Naive thymus-derived CD8-positive, alpha-beta T cell (primary cell): ENCODE data around the gene C6orf47. TPM values are rescaled to one million over a fixed set of nuclear protein-coding genes. Genes with fewer than 3 reads are reported as not detected.

Source experiments
- ATAC-seq, 2 donors: fragments of 150-1000 bp; cut with Tn5 transposase in 1 of 2; sonication (Bioruptor Pico), chemical (Tn5 transposase) in 1 of 2; 1 replicate in 1 of 2; 2 replicates in 1 of 2; pipeline ENCODE4 v1.10.0; 2021; ENCODE audit warnings: mild to moderate bottlenecking in 2 of 2, moderate library complexity in 2 of 2
- POLR2A ChIA-PET: fragments of 350-600 bp; sonication (Branson Sonifier 250); formaldehyde crosslinking; loops from one replicate; lab custom pipeline; 2021; ENCODE audit warnings: antibody characterized with exemption; lab: Charles Lee
- DNase-seq, 10 donors: peaks; one replicate each; pipeline versions ENCODE4 v3.0.0 to v3.0.0-alpha.2; 2020 to 2022
- H3K27ac Mint-ChIP-seq, 10 donors: one replicate each; pipeline ENCODE4 v1.8.0; 2020 to 2022; ENCODE audit warnings: mild to moderate bottlenecking in 10 of 10, mixed read lengths in 10 of 10, moderate library complexity in 4 of 10, inconsistent platforms in 1 of 10
- H3K27me3 Mint-ChIP-seq, 5 donors: one replicate each; pipeline ENCODE4 v1.8.0; 2021 to 2022; ENCODE audit warnings: mixed read lengths in 5 of 5
- H3K36me3 Mint-ChIP-seq, 3 donors: one replicate each; pipeline ENCODE4 v1.8.0; 2020 to 2022; ENCODE audit warnings: mixed read lengths in 3 of 3, mild to moderate bottlenecking in 2 of 3, inconsistent platforms in 1 of 3
- H3K4me1 Mint-ChIP-seq, 4 donors: one replicate each; pipeline ENCODE4 v1.8.0; 2021 to 2022; ENCODE audit warnings: mixed read lengths in 4 of 4
- H3K4me3 Mint-ChIP-seq, 10 donors: one replicate each; pipeline ENCODE4 v1.8.0; 2020 to 2022; ENCODE audit warnings: mild to moderate bottlenecking in 10 of 10, mixed read lengths in 10 of 10, moderate library complexity in 6 of 10, inconsistent platforms in 1 of 10
- H3K9me3 Mint-ChIP-seq, 9 donors: one replicate each; pipeline ENCODE4 v1.8.0; 2020 to 2022; ENCODE audit warnings: mixed read lengths in 9 of 9, mild to moderate bottlenecking in 3 of 9, inconsistent platforms in 1 of 9, moderate library complexity in 1 of 9
- microRNA-seq: library from miRNA; unstranded; fragments of <30 nt; microRNA quantifications from one replicate; pipeline ENCODE4 v1.2.0, GENCODE V29; 2022; ENCODE audit warnings: borderline microRNAs expressed
- polyA plus RNA-seq, 3 donors: library from polyadenylated mRNA; unstranded; fragments of 300-500 nt; fragmentation: Illumina TruSeq; gene quantifications; one replicate each; pipeline ENCODE4 v1.2.3, GENCODE V29; 2021
- total RNA-seq, 8 experiments: library from RNA in 2 of 8; stranded (reverse) in 2 of 8; gene quantifications; one replicate each; pipeline ENCODE4 v1.2.3 and lab custom pipeline; 2021 to 2026

Gene C6orf47
- total and polyA plus RNA-seq, 5 experiments from 2014 or later, result 17.0 to 36.7 (median 24.9) TPM

- Mint-ChIP-seq H3K4me3 (peak overlapping the region; percentile 70 to 90 (median 84)), H3K4me1 (peaks cover 22 to 49% (median 38%) of the 10 kb centered on the region in 4 donors), H3K36me3 (no peaks in the 10 kb centered on the region), H3K27me3 (no peaks in the 10 kb centered on the region), H3K27ac (peak overlapping the region; percentile 86 to 97 (median 92)), H3K9me3 (no peaks in the 10 kb centered on the region)
- POLR2A ChIA-PET, result interaction anchor here (0.9 to 1.5 kb wide), 6 partner anchors 18 to 57 kb away, joined by 3 to 5 read pairs (median 4); partner anchors contain the start of genes BAG6, C6orf47 and LTB
- no peak for ATAC-seq
- peak in 8 of 10 donors; percentile 34 to 56 (median 43) for DNase-seq
Measured at GRCh38 chr6:31615748-31616147, 44.8 kb downstream of the C6orf47 start.

GRCh38 chr6:31614684-31615578 lies 45.6 kb downstream of the C6orf47 start, which contains the start of gene AIF1:
Gene AIF1, plus strand, starts transcription at chr6:31615234. Its CDS starts 96 bp downstream, at chr6:31615330.
- POLR2A ChIA-PET, result interaction anchor here (0.6 to 1.4 kb wide), 8 partner anchors 17 to 315 kb away, joined by 3 to 5 read pairs (median 4); partner anchors contain the start of genes BAG6 and NCR3

GRCh38 chr6:31614075-31614619 lies 46.4 kb downstream of the C6orf47 start:
- no peaks in the 10 kb centered on the region for H3K9me3 Mint-ChIP-seq
- no peaks in the 10 kb centered on the region for H3K36me3 Mint-ChIP-seq
- DNase-seq (no peak), ATAC-seq (no peak)
- POLR2A ChIA-PET, result interaction anchor here (0.6 to 1.0 kb wide), 3 partner anchors 21 to 315 kb away, joined by 3 to 5 read pairs (median 4); partner anchors contain the start of genes BAG6 and NCR3
- peaks cover 22 to 41% (median 33%) of the 10 kb centered on the region in 4 donors for H3K4me1 Mint-ChIP-seq
- H3K4me3 Mint-ChIP-seq, result peak overlapping the region in 3 of 10 donors; percentile 79 to 90 (median 82)
- no peaks in the 10 kb centered on the region for H3K27me3 Mint-ChIP-seq
- H3K27ac Mint-ChIP-seq, result peak overlapping the region in 9 of 10 donors; percentile 48 to 97 (median 91)

More at GRCh38 chr6:31614684-31615578, 45.6 kb downstream of the C6orf47 start, which contains the start of gene AIF1:
- DNase-seq (no peak), ATAC-seq (no peak)
- Mint-ChIP-seq H3K4me3 (peak within 1 kb of the TSS; percentile 70 to 90 (median 84)), H3K9me3 (no peaks in the 10 kb centered on the region), H3K27me3 (no peaks in the 10 kb centered on the region), H3K27ac (peak within 1 kb of the TSS; percentile 86 to 97 (median 92)), H3K4me1 (peaks cover 20 to 45% (median 36%) of the 10 kb centered on the region in 4 donors), H3K36me3 (no peaks in the 10 kb centered on the region)

GRCh38 chr6:31610968-31611367 lies 49.6 kb downstream of the C6orf47 start:
- Mint-ChIP-seq H3K4me3 (no peak overlapping the region), H3K9me3 (no peaks in the 10 kb centered on the region), H3K36me3 (no peaks in the 10 kb centered on the region), H3K4me1 (peaks cover 14 to 23% (median 20%) of the 10 kb centered on the region in 4 donors), H3K27me3 (no peaks in the 10 kb centered on the region), H3K27ac (peak overlapping the region in 2 of 10 donors; percentile 34 to 66)
- no peak for ATAC-seq
- POLR2A ChIA-PET, result no interaction called here
- DNase-seq, result no peak

GRCh38 chr6:31609519-31610406 lies 50.8 kb downstream of the C6orf47 start:
- peaks cover 4 to 11% (median 8%) of the 10 kb centered on the region in 4 donors for H3K4me1 Mint-ChIP-seq
- H3K9me3 Mint-ChIP-seq, result no peaks in the 10 kb centered on the region
- peak overlapping the region in 1 of 10 donors; percentile 42 for H3K27ac Mint-ChIP-seq
- POLR2A ChIA-PET, result interaction anchor here (0.6 to 0.9 kb wide), 3 partner anchors 60 to 144 kb away, joined by 3 to 4 read pairs (median 3); partner anchors contain the start of gene NFKBIL1
- ATAC-seq, result no peak
- H3K4me3 Mint-ChIP-seq, result no peak overlapping the region
- no peaks in the 10 kb centered on the region for H3K36me3 Mint-ChIP-seq
- H3K27me3 Mint-ChIP-seq, result no peaks in the 10 kb centered on the region
- no peak for DNase-seq

Small RNA genes within 50 kb of the gene (microRNA-seq; reads per million reads assigned to microRNA genes)
- not detected for gene MIR4646
- gene MIR6832, result not detected

Other genes with a start within 250 kb of the C6orf47 start
Only the 30 nearest of the 37 such genes appear.
- not detected for gene MCCD1, start 131.8 kb downstream of the C6orf47 start, total RNA-seq
- gene MCCD1, start 131.8 kb downstream of the C6orf47 start, polyA plus RNA-seq, result not detected
- 100 to 1,000 TPM; 679 to 768 TPM for gene DDX39B, start 118.8 kb downstream of the C6orf47 start, total RNA-seq
- gene DDX39B, start 118.8 kb downstream of the C6orf47 start, polyA plus RNA-seq, result 100 to 1,000 TPM in 1 of 3 donors, 10 to 100 TPM in 2; 53.6 to 104 (median 96.0) TPM
- gene ATP6V1G2, start 114.2 kb downstream of the C6orf47 start, total RNA-seq, result 1 to 10 TPM; 7.9 TPM
- gene ATP6V1G2, start 114.2 kb downstream of the C6orf47 start, polyA plus RNA-seq, result under 1 TPM in 2 of 3 donors, not detected in 1; 0.55 to 0.56 TPM
- 10 to 100 TPM; 14.1 to 15.2 TPM for gene NFKBIL1, start 113.2 kb downstream of the C6orf47 start, total RNA-seq
- gene NFKBIL1, start 113.2 kb downstream of the C6orf47 start, polyA plus RNA-seq, result 10 to 100 TPM in 1 of 3 donors, 1 to 10 TPM in 2; 8.4 to 10.0 (median 8.5) TPM
- 10 to 100 TPM; 14.3 to 16.2 TPM for gene LTA, start 88.5 kb downstream of the C6orf47 start, total RNA-seq
- gene LTA, start 88.5 kb downstream of the C6orf47 start, polyA plus RNA-seq, result 10 to 100 TPM; 11.0 to 40.1 (median 29.9) TPM
- gene TNF, start 85.2 kb downstream of the C6orf47 start, total RNA-seq, result 1 to 10 TPM; 2.1 to 2.3 TPM
- gene TNF, start 85.2 kb downstream of the C6orf47 start, polyA plus RNA-seq, result under 1 TPM; 0.11 to 0.53 (median 0.37) TPM
- 100 to 1,000 TPM; 450 to 469 TPM for gene LTB, start 78.4 kb downstream of the C6orf47 start, total RNA-seq
- 1,000 to 10,000 TPM in 2 of 3 donors, 100 to 1,000 TPM in 1; 707 to 1,760 (median 1,173) TPM for gene LTB, start 78.4 kb downstream of the C6orf47 start, polyA plus RNA-seq
- 10 to 100 TPM; 13.7 to 19.1 TPM for gene LST1, start 74.5 kb downstream of the C6orf47 start, total RNA-seq
- gene LST1, start 74.5 kb downstream of the C6orf47 start, polyA plus RNA-seq, result 10 to 100 TPM; 13.4 to 18.0 (median 15.0) TPM
- gene NCR3, start 67.8 kb downstream of the C6orf47 start, total RNA-seq, result 1 to 10 TPM; 8.5 to 8.8 TPM
- 10 to 100 TPM; 54.3 to 86.3 (median 76.0) TPM for gene NCR3, start 67.8 kb downstream of the C6orf47 start, polyA plus RNA-seq
- gene AIF1, start 45.5 kb downstream of the C6orf47 start, total RNA-seq, result 10 to 100 TPM; 23.0 to 27.3 TPM
- 100 to 1,000 TPM; 145 to 242 (median 239) TPM for gene AIF1, start 45.5 kb downstream of the C6orf47 start, polyA plus RNA-seq
- gene PRRC2A, start 40.1 kb downstream of the C6orf47 start, total RNA-seq, result 100 to 1,000 TPM; 227 to 230 TPM
- gene PRRC2A, start 40.1 kb downstream of the C6orf47 start, polyA plus RNA-seq, result 1 to 10 TPM; 4.5 to 7.1 (median 5.0) TPM
- gene BAG6, start 8.1 kb downstream of the C6orf47 start, total RNA-seq, result 100 to 1,000 TPM; 244 to 258 TPM
- gene BAG6, start 8.1 kb downstream of the C6orf47 start, polyA plus RNA-seq, result 10 to 100 TPM; 17.7 to 21.5 (median 21.1) TPM
- 1 to 10 TPM; 2.2 to 3.1 TPM for gene APOM, start 4.9 kb downstream of the C6orf47 start, total RNA-seq
- gene APOM, start 4.9 kb downstream of the C6orf47 start, polyA plus RNA-seq, result 1 to 10 TPM; 5.0 to 8.0 (median 5.5) TPM
- 10 to 100 TPM; 26.6 to 27.9 TPM for gene GPANK1, start 4.2 kb upstream of the C6orf47 start, total RNA-seq
- gene GPANK1, start 4.2 kb upstream of the C6orf47 start, polyA plus RNA-seq, result 10 to 100 TPM; 20.8 to 22.9 (median 21.2) TPM
- 100 to 1,000 TPM; 131 to 133 TPM for gene CSNK2B, start 5.3 kb upstream of the C6orf47 start, total RNA-seq
- gene CSNK2B, start 5.3 kb upstream of the C6orf47 start, polyA plus RNA-seq, result 100 to 1,000 TPM; 214 to 230 (median 217) TPM
- gene LY6G5B, start 9.2 kb upstream of the C6orf47 start, total RNA-seq, result 10 to 100 TPM; 44.1 to 48.8 TPM
- gene LY6G5B, start 9.2 kb upstream of the C6orf47 start, polyA plus RNA-seq, result under 1 TPM in 1 of 3 donors, not detected in 2; 0.25 TPM
- gene LY6G5C, start 20.3 kb upstream of the C6orf47 start, total RNA-seq, result 1 to 10 TPM; 4.4 to 5.5 TPM
- gene LY6G5C, start 20.3 kb upstream of the C6orf47 start, polyA plus RNA-seq, result 1 to 10 TPM; 4.6 to 7.9 (median 7.6) TPM
- gene ABHD16A, start 42.5 kb upstream of the C6orf47 start, total RNA-seq, result 10 to 100 TPM; 58.4 to 59.9 TPM
- 10 to 100 TPM; 26.9 to 35.5 (median 34.1) TPM for gene ABHD16A, start 42.5 kb upstream of the C6orf47 start, polyA plus RNA-seq
- gene LY6G6F, start 46.1 kb upstream of the C6orf47 start, total RNA-seq, result not detected
- gene LY6G6F, start 46.1 kb upstream of the C6orf47 start, polyA plus RNA-seq, result not detected
- not detected for gene LY6G6D, start 54.6 kb upstream of the C6orf47 start, total RNA-seq
- gene LY6G6D, start 54.6 kb upstream of the C6orf47 start, polyA plus RNA-seq, result not detected
- gene LY6G6C, start 61.0 kb upstream of the C6orf47 start, total RNA-seq, result not detected
- not detected for gene LY6G6C, start 61.0 kb upstream of the C6orf47 start, polyA plus RNA-seq
- gene MPIG6B, start 62.6 kb upstream of the C6orf47 start, total RNA-seq, result 1 to 10 TPM; 1.4 to 1.9 TPM
- 1 to 10 TPM; 1.2 to 4.9 (median 1.3) TPM for gene MPIG6B, start 62.6 kb upstream of the C6orf47 start, polyA plus RNA-seq
- gene DDAH2, start 68.5 kb upstream of the C6orf47 start, total RNA-seq, result 1 to 10 TPM; 3.1 to 5.1 TPM
- gene DDAH2, start 68.5 kb upstream of the C6orf47 start, polyA plus RNA-seq, result 10 to 100 TPM in 2 of 3 donors, 1 to 10 TPM in 1; 8.0 to 14.7 (median 10.3) TPM
- gene CLIC1, start 75.8 kb upstream of the C6orf47 start, total RNA-seq, result 10 to 100 TPM; 23.7 to 27.1 TPM
- gene CLIC1, start 75.8 kb upstream of the C6orf47 start, polyA plus RNA-seq, result 100 to 1,000 TPM in 2 of 3 donors, 10 to 100 TPM in 1; 95.1 to 345 (median 114) TPM
- gene MSH5, start 79.2 kb upstream of the C6orf47 start, total RNA-seq, result 1 to 10 TPM; 7.2 to 8.3 TPM
- 1 to 10 TPM in 2 of 3 donors, under 1 TPM in 1; 0.61 to 1.1 (median 1.1) TPM for gene MSH5, start 79.2 kb upstream of the C6orf47 start, polyA plus RNA-seq
- gene SAPCD1, start 101.9 kb upstream of the C6orf47 start, total RNA-seq, result 1 to 10 TPM; 1.6 to 2.1 TPM
- gene SAPCD1, start 101.9 kb upstream of the C6orf47 start, polyA plus RNA-seq, result not detected
- under 1 TPM; 0.47 to 0.52 TPM for gene VWA7, start 116.5 kb upstream of the C6orf47 start, total RNA-seq
- under 1 TPM in 1 of 3 donors, not detected in 2; 0.34 TPM for gene VWA7, start 116.5 kb upstream of the C6orf47 start, polyA plus RNA-seq
- gene VARS1, start 135.0 kb upstream of the C6orf47 start, total RNA-seq, result 10 to 100 TPM; 37.6 to 40.3 TPM
- 10 to 100 TPM; 27.5 to 37.8 (median 30.3) TPM for gene VARS1, start 135.0 kb upstream of the C6orf47 start, polyA plus RNA-seq
- 10 to 100 TPM; 28.9 to 31.9 TPM for gene LSM2, start 146.2 kb upstream of the C6orf47 start, total RNA-seq
- gene LSM2, start 146.2 kb upstream of the C6orf47 start, polyA plus RNA-seq, result 10 to 100 TPM; 67.1 to 80.3 (median 77.9) TPM
- gene HSPA1L, start 154.5 kb upstream of the C6orf47 start, total RNA-seq, result 1 to 10 TPM; 3.5 to 4.0 TPM
- gene HSPA1L, start 154.5 kb upstream of the C6orf47 start, polyA plus RNA-seq, result 1 to 10 TPM in 2 of 3 donors, under 1 TPM in 1; 0.56 to 1.6 (median 1.6) TPM